HG03066 (cell line): ENCODE measurements around the gene UCHL5.

Experiments
- ATAC-seq: cut with Tn5 transposase; IDR thresholded peaks from one replicate; pipeline ENCODE4 v1.9.1; 2021; ENCODE audit warnings: low read depth; ENCODE audit not compliant: unreplicated experiment

Gene UCHL5, protein sequence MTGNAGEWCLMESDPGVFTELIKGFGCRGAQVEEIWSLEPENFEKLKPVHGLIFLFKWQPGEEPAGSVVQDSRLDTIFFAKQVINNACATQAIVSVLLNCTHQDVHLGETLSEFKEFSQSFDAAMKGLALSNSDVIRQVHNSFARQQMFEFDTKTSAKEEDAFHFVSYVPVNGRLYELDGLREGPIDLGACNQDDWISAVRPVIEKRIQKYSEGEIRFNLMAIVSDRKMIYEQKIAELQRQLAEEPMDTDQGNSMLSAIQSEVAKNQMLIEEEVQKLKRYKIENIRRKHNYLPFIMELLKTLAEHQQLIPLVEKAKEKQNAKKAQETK

DNA sequence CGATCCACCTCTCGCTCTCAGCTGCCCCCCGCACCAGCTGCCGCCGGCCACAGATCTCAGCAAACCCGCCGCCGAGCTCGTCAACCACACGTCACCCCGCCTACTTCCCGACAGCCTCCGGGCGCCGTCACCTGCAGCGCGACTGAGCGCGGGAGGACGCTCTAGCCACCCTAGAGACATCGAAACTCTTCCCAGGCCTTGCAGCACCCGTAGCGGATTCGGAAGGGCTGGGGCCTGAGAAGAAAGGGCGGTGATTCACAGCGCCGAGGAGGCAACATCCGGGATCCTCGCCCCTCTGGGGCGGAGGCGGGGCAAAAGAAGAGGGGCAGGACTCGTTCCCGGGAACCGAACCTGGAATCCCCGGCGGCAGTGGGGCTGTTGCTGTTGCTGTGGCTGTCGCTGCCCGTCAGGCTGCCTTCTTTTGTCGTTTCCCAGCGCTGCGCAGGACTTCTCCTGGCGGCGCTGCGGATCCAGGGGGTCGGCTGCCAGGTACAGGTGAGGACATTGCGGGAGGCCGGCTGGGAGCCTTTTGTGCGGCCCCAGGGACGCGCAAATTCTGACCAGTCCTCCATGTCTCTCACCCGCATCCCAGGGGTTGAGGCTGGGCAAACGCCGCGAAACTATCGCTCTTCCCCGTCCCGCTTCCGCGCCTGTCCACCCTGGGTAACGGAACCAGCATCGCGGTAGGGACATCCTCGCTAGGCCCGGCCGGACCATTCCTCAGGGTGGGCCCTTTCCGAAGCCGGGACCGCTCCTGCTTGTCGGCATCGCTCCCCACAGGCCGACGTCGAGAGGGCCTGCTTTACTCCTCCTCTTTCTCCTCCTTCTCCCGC is at the start of gene UCHL5, which contains the start of gene RO60:
Gene UCHL5, minus strand, starts transcription at position 79 of the 833 bp plus-strand sequence. CDS start 100 bp downstream, outside the sequence.
Gene RO60, plus strand, starts transcription at position 331 of the 833 bp plus-strand sequence. CDS start 9,443 bp downstream, outside the sequence.
- ATAC-seq, result peak; percentile 90

DNA sequence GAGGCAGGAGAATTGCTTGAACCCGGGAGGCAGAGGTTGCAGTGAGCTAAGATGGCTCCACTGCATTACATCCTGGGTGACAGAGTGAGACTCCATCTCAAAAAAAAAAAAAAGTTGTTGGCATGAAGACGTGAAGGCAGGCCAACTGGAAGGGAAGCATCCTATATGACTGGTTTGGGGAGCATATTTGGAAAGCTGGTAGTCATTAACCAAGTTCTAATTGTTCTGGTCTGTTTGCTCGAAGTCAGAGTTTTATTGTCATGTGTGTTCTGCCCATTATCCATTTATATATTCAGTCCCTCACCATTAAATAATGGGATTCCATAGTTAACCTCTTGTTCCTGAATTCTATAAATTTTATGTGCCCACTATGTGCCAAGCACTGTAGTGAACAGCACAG is 49.3 kb upstream of the UCHL5 start:
- ATAC-seq, result no peak

DNA sequence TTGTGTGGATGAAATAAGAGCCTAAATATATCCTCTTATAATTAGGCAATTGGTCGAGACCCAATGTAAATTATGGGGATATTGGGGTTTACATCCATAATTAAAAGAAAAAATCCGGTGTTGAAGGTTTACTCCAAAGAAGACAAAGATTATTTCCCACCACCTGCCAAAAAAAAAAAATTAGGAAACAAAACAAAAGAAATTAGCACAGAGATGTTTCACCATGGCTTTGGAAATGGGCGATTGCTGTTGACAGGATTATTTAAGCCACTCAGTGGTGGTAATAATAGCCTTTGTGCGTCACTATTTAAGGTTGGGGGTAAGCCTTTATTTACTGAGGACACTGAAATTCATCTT is 46.6 kb upstream of the UCHL5 start:
- ATAC-seq, result no peak

DNA sequence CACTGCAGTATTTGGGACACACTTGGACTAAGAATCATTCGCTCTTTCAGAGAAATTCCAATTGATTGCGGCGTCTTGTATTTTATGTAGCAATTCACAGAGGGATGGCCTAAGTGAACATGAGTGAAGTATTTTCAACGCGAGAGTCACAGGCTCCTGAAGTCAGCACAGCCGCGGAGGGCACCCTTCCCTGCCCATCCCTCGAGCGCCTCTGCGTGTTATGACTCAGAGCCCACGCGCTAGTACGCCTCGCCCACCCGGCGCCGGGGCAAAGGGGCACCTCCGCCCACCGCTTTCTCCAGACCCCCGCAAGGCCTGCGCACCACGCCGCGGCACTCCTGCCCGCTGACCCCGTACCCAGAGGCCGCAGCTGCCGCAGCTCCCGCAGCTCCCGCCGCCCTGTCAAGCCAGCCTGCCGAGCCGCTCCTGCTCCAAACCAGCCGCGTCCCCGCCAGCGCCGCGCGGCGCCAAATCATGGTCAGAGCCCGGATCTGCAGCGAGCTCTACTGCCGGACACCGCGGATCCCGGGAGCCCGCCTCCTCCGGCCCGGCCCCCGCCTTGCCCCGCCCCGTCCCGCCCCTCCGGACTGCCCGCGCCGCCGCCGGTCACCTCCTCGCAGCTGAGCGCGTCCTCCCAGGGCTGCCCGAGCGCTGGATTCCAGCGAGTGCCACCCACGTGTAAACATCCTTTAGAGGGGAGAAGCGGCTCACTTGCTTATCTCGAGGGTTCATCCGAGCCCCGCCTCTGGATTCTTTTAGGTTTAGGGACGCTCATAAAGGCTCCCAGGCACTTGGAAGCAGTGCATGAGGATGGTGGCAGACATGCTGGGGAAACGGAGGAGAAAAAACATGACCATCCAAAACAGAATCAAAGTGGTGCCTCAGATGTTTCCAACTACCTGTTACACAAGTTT is 46.0 kb upstream of the UCHL5 start, which contains the start of gene GLRX2:
Gene GLRX2, minus strand, starts transcription at position 508 of the 914 bp plus-strand sequence. Its CDS starts 32 bp downstream, at position 476.
- peak; percentile 89 for ATAC-seq

DNA sequence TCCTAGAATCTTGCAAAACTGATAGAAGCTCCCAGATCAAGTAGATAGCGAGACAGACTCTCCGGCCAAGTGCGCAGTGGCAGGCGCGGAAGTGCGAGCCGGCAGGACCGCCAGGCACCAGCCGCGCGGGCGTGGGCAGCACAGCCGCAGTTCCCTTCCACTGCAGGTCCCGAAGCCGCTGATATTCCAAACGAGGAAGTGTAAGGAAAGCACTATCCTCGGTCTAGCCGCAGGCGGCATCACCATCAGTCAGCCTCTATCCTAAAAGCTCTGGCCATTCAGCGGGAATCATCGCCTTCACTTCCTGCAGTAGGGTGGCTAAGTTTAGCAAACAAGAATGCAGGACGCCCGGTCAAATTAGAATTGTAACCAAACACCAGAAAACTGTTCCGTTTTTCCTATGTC is 45.3 kb upstream of the UCHL5 start:
- ATAC-seq, result peak; percentile 39

DNA sequence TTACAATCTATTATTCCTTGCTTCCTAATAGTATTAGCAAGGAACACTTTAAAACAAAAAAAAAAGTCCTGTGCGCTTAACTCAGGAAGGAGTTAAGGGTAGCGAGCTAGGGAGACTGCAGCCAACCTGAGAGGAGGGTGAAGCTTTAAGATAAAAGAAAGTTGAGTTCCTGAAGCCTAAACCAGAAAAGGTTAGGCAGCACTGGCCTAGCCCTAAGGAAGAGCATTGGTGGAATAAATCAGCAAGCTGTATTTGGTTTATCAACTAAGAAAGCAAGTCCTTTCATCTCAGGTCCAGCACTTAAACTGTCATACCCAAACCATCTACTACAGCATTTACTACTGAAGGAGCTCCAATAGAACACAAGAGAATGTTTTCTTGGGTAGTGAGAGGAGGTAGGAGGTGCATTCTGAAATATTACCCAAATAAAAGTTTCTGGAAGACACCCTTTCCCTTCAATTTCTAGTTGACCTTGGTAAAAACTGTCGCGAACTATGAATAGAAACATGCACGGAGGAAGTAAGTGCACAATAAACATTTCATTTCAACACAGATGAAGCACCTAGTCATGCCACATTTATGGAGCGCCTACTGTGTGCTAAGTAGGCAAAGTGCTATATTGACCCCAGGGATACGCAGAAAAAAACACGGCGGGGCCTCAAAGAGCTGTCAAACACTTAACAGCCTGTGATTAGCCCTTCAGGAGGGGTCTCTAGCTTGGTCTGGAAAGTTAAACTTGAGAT is 44.8 kb upstream of the UCHL5 start:
- no peak for ATAC-seq

DNA sequence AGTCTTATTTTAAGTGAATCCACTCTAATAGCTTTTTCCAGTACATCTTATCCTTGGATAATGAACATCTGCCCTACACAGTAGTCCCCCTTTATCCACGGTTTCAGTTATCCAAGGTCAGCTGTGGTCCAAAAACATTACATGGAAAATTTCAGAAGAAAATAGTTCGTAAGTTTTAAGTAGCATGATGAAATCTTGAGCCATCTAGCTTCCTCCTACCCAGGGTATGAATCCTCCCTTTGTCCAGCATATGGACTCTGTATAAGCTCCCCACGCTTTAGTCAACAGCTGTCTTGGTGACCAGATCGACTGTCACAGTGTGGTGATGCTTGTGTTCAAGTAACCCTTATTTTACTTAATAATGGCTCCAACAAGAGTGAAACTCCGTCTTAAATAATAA is 43.5 kb upstream of the UCHL5 start:
- no peak for ATAC-seq

DNA sequence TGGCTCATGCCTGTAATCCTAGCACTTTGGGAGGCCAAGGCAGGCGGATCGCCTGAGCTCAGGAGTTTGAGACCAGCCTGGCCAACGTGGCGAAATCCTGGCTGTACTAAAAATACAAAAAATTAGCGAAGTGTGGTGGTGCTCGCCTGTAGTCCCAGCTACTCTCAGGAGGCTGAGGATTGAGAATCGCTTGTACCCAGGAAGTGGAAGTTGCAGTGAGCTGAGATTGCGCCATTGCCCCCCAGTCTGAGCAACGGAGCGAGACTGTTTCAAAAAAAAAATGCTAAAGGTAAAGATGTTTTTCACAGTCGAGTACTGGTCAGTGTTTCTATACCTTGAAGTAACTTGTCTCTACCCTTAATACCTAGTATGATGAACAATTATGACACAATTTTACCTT is 35.0 kb upstream of the UCHL5 start:
- ATAC-seq, result no peak

DNA sequence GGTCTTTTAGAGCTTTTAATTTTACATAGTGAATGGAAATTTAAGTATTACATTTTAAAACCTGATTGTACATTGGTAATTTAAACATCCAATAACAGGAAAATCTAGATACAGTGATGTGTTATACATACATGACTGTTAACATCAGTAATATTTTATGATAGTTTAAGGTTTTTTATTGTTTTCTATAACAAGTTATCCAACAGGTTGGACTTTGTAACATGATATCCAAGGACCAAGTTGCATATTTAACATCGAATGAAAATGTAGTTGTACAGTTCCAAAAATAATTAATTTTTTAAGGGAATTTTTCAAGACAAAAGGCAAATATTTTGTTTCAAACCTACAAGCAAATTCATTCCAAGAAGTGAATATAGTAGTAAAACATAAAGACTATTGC is 31.7 kb upstream of the UCHL5 start:
- no peak for ATAC-seq

DNA sequence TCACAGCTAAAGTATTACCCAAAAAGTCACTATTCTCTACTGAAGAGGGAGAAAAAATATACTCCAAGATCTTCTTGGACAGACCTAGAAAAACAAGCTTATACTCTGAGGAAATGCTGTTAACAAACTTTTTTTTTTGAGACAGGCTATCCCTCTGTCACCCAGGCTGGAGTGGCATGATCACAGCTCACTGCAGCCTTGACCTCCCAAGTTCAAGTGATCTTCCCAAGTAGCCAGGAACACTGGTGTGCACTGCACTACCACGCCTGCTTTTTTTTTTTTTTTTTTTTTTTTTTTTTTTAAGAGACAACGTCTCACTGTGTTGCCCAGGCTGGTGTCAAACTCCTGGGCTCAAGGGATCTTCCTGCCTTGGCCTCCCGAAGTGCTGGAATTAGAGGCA is 28.7 kb upstream of the UCHL5 start:
- no peak for ATAC-seq

DNA sequence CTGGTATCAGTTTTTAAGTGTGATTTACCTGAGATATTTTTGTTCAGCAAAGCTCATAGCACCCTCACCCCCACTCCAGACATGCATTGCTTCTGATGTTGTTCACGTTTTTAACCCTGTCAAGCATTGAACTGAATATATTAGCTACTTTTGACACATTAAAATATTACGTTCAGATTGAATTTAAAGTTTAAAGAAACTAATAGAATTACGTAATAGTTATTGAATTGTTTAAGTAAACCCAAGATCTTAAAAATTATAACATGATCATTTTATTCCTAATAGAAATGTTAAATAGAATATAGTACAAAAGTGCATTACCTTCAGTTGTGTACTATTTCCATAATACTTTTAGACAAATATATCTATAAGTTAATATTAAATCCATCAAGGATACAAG is 27.2 kb upstream of the UCHL5 start:
- ATAC-seq, result no peak

DNA sequence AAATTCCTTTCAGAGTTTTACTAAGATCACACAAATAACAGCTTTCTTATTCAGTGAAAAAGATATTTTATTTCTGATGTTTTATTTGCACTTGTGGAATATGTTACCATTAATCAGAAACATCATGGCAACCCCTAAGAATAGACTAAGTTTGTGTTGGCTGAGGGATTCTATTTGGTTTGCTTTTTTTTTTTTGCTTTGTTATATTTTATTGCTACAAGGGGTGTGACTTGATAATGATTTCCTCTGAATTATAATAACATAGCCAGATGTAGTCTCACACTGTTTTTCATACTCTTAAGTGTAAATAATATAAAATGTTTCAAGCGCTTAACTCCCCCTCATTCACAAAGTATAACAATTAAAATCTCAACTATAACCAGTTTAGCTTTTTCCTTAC is 26.1 kb upstream of the UCHL5 start:
- no peak for ATAC-seq

DNA sequence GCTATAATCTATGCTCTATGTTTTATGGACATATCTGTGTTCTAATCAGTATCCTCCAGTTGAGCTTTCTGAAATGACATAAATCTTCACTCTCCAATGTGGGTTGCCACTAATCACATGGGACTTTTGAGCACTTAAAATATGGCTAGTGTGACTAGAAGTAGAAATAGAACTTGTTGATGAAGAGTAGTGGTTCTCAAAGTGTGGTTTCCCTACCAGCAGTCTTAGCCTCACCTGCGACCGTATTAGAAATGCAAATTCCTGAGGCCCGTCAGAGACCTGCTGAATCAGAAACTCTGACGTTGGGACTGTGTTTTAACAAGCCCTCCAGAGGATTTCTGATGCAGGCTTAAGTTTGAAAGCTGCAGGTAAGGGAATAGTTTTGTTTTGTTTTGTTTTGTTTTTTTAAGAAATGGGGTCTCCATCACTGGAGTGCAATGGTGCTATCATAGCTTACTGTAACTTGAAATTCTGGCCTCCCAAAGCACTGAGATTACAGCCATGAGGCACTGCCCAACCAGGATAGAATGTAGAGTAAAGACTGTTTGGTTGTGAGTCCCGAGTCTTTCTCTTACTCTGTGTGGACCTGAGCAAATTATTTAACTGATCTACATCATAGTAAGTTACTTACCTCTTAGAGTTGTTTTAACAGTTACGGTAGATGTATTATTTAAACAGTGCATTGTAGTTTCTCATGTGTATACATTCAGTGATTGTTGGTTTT is 24.4 kb upstream of the UCHL5 start:
- ATAC-seq, result peak; percentile 99

DNA sequence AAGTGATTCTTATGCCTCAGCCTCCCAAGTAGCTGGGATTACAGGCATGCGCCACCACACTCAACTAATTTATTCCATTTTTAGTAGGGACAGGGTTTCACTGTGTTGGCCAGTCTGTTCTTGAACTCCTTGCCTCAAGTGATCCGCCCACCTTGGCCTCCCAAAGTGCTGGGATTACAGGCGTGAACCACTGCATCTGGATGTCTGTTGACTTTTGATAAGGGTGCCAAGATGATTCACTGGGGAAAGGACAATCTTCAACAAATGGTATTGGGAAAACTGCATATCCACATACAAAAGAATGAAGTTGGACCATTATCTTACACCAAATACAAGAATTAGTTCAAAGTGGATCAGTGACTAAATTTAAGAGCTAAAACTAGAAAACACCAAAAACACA is 20.0 kb upstream of the UCHL5 start:
- no peak for ATAC-seq

DNA sequence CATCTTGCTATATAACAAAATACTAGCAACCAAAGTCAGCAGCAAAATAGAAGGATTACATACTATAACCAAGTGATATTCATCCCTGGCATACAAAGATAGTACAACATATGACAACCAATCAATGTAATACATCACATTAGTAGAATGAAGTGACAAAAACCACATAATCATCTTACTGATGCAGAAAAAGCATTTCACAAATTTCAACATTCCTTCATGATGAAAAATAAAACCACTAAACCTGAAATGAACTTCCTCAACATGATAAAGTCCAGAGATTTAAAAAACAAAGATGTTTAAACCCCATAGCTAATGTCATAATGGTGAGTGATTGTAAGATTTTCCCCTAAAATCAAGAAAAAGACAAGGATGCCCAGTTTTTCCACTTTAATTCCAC is 18.8 kb upstream of the UCHL5 start:
- ATAC-seq, result no peak

DNA sequence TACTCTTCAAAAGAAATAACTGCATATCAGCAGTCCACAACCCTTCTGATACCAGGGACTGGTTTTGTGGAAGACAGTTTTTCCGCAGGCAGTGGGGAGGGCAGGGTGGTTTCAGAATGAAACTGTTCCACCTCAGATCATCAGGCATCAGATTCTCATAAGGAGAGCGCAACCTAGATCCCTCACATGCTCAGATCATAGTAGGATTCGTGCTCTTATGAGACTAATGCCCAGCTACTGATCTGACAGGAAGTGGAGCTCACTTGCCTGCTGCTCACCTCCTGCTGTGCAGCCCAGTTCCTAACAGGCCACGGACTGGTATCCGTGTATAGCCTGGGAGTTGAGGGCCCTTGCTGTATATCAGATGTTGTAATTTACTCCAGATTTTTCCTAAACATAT is 11.8 kb upstream of the UCHL5 start:
- no peak for ATAC-seq

DNA sequence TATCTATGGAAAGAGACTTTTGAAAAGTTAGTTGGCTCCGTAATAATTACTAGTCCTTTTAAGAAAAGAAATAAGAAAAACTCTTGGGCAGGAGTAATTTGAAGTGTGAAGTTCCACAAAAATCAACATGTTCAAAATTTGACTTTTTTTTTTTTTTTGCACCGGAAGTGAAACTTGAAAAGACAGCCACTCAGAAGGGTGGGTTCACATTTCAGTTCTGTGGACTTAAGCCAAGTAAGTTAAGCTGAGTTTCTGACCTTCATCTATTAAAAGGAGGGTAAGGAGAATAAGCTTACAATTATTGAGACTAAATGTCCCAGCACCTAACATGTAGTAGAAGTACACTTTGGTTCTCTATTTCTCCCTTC is 11.2 kb upstream of the UCHL5 start:
- ATAC-seq, result peak; percentile 57

DNA sequence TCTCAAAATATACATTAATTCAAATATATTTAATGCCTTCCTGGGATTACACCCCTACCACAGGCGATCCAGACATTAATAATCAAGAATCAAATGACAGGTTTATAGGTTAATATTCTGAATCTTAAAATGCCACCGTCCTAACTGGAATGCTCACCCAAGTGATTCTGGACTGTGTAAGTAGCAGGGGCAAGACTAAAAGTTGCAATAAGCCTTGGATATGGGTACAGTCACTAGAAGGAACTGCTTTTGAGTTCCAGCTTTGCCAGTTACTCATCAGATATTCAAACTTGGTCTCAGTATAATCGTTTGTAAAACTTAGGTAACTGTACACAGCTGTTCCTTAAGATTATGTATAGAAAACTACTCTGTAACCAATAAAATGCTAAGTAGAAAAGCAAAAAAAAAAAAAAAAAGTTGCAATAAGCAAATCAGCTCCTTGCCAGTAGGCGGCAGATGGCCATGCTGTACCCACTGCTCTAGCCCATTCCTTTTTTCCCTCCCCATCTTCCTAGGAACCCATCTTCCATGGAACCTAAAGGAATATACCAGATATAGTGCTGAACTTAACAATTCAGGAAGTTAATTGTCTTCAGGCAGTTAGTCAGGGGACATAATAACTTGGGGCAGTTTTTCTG is 10.7 kb upstream of the UCHL5 start:
- ATAC-seq, result peak; percentile 26

DNA sequence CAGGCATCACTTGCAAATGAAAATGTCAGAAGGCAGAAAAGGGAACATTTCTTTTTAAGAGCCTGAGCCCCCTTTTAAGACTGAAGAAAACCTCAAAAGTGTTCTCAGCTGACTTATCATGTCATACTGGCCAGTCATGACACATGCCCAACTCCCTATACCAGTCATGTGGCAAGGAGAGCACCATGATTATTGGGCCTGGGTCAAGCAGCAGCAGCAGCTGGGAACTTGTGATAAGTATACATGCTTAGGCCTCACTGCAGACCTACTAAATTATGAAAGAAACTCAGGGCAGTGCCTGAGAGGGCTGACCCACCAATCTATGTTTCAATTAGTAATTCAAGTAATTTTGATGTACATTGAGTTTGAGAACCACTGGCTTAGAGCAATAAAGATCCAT is 8.9 kb upstream of the UCHL5 start:
- ATAC-seq, result no peak
